SK-N-DZ (cell line): ENCODE results near the gene SYNJ1.

Source experiments
- DNase-seq: peaks from one replicate; pipeline ENCODE4 v3.0.0-alpha.2; 2015; ENCODE audit warnings: low spot score

The SYNJ1 gene

DNA sequence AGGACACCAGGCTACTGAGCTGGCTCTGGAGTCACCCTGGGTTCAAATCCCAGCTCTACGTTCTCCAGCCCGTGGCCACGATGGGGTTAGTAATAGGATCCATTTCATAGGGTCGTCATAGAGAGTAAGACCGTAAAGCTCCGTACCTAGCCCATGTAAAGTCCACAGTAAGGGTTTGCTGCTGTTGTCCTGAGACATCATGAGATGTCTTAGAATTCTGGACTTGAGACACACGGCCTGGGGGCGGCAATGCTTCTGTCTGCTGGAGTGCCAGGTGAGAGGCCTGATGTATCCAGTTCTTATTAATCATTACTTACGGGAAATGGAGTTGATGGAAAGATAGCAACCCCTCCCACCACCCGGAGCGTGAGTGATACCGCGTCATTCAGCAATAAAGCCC, 146.1 kb downstream of the SYNJ1 start:
- no peak for DNase-seq

GRCh38 chr21:32580949-32581348, 146.9 kb downstream of the SYNJ1 start:
- no peak for DNase-seq
